Type B pancreatic cell (in vitro differentiated cells): Measurements from ENCODE around the gene RETREG2. TPM values are rescaled to one million over a fixed set of nuclear protein-coding genes. Genes with fewer than 3 reads are reported as not detected.

ENCODE experiments used
- DNase-seq: peaks from one replicate; pipeline ENCODE4 v3.0.0; 2021; ENCODE audit warnings: mixed read lengths; ENCODE audit not compliant: unreplicated experiment; ENCODE audit errors: extremely low spot score
- H3K27ac Mint-ChIP-seq: 2 replicates; pipeline ENCODE4 v1.8.0; 2021; ENCODE audit warnings: mild to moderate bottlenecking, mixed read lengths
- H3K27me3 Mint-ChIP-seq: 2 replicates; pipeline ENCODE4 v1.8.0; 2021; ENCODE audit warnings: mixed read lengths
- H3K36me3 Mint-ChIP-seq: 2 replicates; pipeline ENCODE4 v1.8.0; 2021; ENCODE audit warnings: mixed read lengths
- H3K4me1 Mint-ChIP-seq: one replicate; pipeline ENCODE4 v1.8.0; 2021; ENCODE audit warnings: mixed read lengths; ENCODE audit not compliant: unreplicated experiment
- H3K4me3 Mint-ChIP-seq: 2 replicates; pipeline ENCODE4 v1.8.0; 2021; ENCODE audit warnings: mild to moderate bottlenecking, mixed read lengths
- H3K9me3 Mint-ChIP-seq: 2 replicates; pipeline ENCODE4 v1.8.0; 2021; ENCODE audit warnings: mixed read lengths
- CTCF ChIP-seq: fragments of 200-600 bp; sonication (generic); conservative IDR thresholded peaks from 2 replicates; pipeline ENCODE4 v1.5.0; 2021; ENCODE audit warnings: antibody characterized with exemption, mild to moderate bottlenecking
- long read RNA-seq: library from polyadenylated mRNA; unstranded; transcript quantifications from one replicate; pipeline ENCODE4 v2.0.0, GENCODE V29; 2020
- total RNA-seq: library from RNA; stranded (reverse); gene quantifications from 2 replicates; pipeline ENCODE4 v1.2.1, GENCODE V29; 2021; ENCODE audit warnings: low replicate concordance

The RETREG2 gene
- 86.2 and 88.7 TPM in 2 replicates for total RNA-seq
- long read RNA-seq, partial matches to known transcripts: 1 of 5 reads
- long read RNA-seq, other reads (novel, unspliced or antisense): 4 of 5 reads

GRCh38 chr2:219177552-219178376 is at the start of gene RETREG2:
Gene RETREG2 (plus strand): TSS chr2:219178275. CDS start chr2:219178353, 78 bp downstream.
- H3K4me3 Mint-ChIP-seq: peak within 1 kb of the TSS; percentile 96
- no peaks in the 10 kb centered on the region for H3K9me3 Mint-ChIP-seq
- peak within 1 kb of the TSS; percentile 99 for H3K27ac Mint-ChIP-seq
- peaks cover 13% of the 10 kb centered on the region for H3K4me1 Mint-ChIP-seq
- H3K27me3 Mint-ChIP-seq: no peaks in the 10 kb centered on the region
- TF ChIP-seq CTCF: peak; percentile 53
- peak; percentile 87 for DNase-seq
- H3K36me3 Mint-ChIP-seq: peaks cover 11% of the 10 kb centered on the region

DNA sequence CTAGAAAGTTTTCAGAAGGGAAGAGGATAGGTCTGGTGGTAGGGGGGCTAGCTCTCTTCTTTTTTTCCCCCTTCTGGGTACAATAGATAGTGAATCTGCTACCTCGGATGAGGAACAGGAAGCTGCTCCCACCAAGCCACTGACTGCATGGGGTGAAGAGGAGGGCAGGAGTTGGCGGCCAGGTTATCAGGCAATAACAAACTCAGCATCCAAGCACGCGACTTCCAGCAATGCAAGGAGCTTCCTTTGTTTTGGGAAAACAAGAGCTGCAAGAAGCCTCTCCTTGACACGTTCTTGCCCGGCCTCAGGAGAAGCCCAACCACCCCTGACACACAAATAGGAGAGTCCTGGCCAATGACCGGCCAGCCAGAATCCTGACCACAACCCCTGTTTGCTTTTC is 49.7 kb upstream of the RETREG2 start:
- H3K27ac Mint-ChIP-seq: no peak overlapping the region
- peaks cover 17% of the 10 kb centered on the region for H3K4me1 Mint-ChIP-seq
- H3K27me3 Mint-ChIP-seq: no peaks in the 10 kb centered on the region
- no peak for TF ChIP-seq CTCF
- DNase-seq: no peak
- no peaks in the 10 kb centered on the region for H3K9me3 Mint-ChIP-seq
- peaks cover 10% of the 10 kb centered on the region for H3K36me3 Mint-ChIP-seq
- no peak overlapping the region for H3K4me3 Mint-ChIP-seq

DNA sequence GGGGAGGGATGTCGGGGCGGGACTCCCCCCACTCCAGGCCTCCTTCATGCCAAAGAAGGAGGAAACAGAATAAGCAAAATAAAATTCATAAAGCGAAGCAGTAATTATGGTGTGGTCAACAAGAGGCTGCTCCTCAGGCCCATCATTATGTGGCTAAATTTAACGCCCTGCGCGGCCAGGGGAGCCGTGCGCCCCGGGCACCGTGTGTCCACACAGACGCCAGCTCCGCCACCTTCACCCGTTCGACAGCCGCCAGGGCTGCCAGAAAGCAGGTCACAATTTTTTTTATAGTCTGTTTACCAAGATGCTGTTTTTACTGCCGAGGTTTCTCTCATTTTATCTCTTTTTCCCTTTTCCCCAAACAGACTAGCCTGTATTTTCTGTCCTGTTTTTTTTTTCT is 48.5 kb upstream of the RETREG2 start:
- Mint-ChIP-seq H3K9me3 (no peaks in the 10 kb centered on the region), H3K27ac (no peak overlapping the region), H3K4me3 (no peak overlapping the region), H3K27me3 (no peaks in the 10 kb centered on the region), H3K4me1 (peaks cover 17% of the 10 kb centered on the region), H3K36me3 (peaks cover 13% of the 10 kb centered on the region)
- TF ChIP-seq CTCF: no peak
- DNase-seq: no peak

DNA sequence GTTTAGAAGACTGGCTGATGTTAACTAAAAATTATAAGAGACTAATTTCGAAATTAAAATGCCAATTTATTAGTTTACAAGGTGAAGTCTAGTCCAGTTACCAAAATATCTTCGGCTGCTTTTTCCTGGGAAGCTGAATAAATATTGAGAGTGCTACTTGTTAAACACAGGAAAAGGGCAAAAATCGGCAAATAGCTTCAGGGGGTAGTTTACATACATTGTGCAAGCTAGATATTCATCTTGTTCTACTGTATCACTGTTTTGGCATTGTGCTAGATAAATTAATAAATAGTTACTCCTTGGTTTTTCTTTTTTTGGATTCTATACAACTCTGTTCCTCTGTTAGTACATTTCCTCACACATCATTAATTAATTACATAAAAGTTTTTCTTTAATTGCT is 46.7 kb upstream of the RETREG2 start:
- TF ChIP-seq CTCF: no peak
- H3K27ac Mint-ChIP-seq: no peak overlapping the region
- DNase-seq: no peak
- H3K27me3 Mint-ChIP-seq: no peaks in the 10 kb centered on the region
- no peaks in the 10 kb centered on the region for H3K9me3 Mint-ChIP-seq
- peaks cover 12% of the 10 kb centered on the region for H3K4me1 Mint-ChIP-seq
- H3K36me3 Mint-ChIP-seq: peaks cover 12% of the 10 kb centered on the region
- H3K4me3 Mint-ChIP-seq: no peak overlapping the region

- no peak for TF ChIP-seq CTCF
- H3K9me3 Mint-ChIP-seq: no peaks in the 10 kb centered on the region
- H3K27ac Mint-ChIP-seq: no peak overlapping the region
- peaks cover 8% of the 10 kb centered on the region for H3K36me3 Mint-ChIP-seq
- H3K27me3 Mint-ChIP-seq: no peaks in the 10 kb centered on the region
- no peak overlapping the region for H3K4me3 Mint-ChIP-seq
- H3K4me1 Mint-ChIP-seq: peaks cover 7% of the 10 kb centered on the region
- DNase-seq: no peak
These were observed 46.3 kb upstream of the RETREG2 start for GRCh38 chr2:219131744-219132143.
